Left lung (tissue), 10 donors: ENCODE data around the gene ZBTB20. TPM values are rescaled to one million over a fixed set of nuclear protein-coding genes. Genes with fewer than 3 reads are reported as not detected.

Source experiments
- ATAC-seq: fragments of 200-7000 bp; cut with Tn5 transposase; one replicate; pipeline ENCODE4 v1.9.1; 2020; ENCODE audit warnings: moderate library complexity
- DNase-seq, 4 donors: peaks; one replicate each; pipeline ENCODE4 v3.0.0-alpha.2; 2013 to 2020
- H3K27ac ChIP-seq, 2 donors: fragments of 200-600 bp; sonication (generic) in 1 of 2; one replicate each; pipeline versions ENCODE4 v1.5.0 to v1.8.0; 2020 to 2021
- H3K27me3 ChIP-seq, 2 donors: fragments of 200-600 bp; sonication (generic) in 1 of 2; one replicate each; pipeline versions ENCODE4 v1.5.0 to v1.8.0; 2020 to 2021
- H3K36me3 ChIP-seq, 2 donors: fragments of 200-600 bp; sonication (generic) in 1 of 2; one replicate each; pipeline versions ENCODE4 v1.5.0 to v1.8.0; 2020 to 2021
- H3K4me1 ChIP-seq, 2 donors: fragments of 200-600 bp; one replicate each; pipeline ENCODE4 v1.8.0; 2021
- H3K4me3 ChIP-seq, 2 donors: fragments of 200-600 bp; sonication (generic) in 1 of 2; one replicate each; pipeline versions ENCODE4 v1.5.0 to v1.8.0; 2020 to 2021; ENCODE audit warnings: mild to moderate bottlenecking in 1 of 2
- H3K9me3 ChIP-seq, 2 donors: fragments of 200-600 bp; sonication (generic) in 1 of 2; one replicate each; pipeline versions ENCODE4 v1.5.0 to v1.8.0; 2020 to 2021
- intact Hi-C, 2 donors: fragments of 100-400 bp; cut with DNase I; formaldehyde crosslinking; loops; one replicate each; pipeline versions ENCODE4 v1.11.2 to v1.14.2; 2022
- polyA plus RNA-seq, 6 donors: library from polyadenylated mRNA; unstranded; fragments of 120-200 nt; gene quantifications; one replicate each; pipeline ENCODE4 v1.2.1, GENCODE V29; 2013; ENCODE audit not compliant: insufficient read length in 6 of 6
- total RNA-seq, 2 donors: library from RNA; stranded (reverse); fragmentation: NEBNext Ultra II Directional; extraction: Animal tissue kit (Norgen Biotek cat#: 25700); gene quantifications; one replicate each; pipeline ENCODE4 v1.2.1, GENCODE V29; 2021
- TF ChIP-seq, protein P1 (sequence below), 2 donors: fragments of 200-600 bp; sonication (generic) in 1 of 2; IDR thresholded peaks; one replicate each; pipeline versions ENCODE4 v1.5.0 to v1.8.0; 2021; ENCODE audit warnings: antibody characterized with exemption in 2 of 2
- donor health status: DM: no; HTN: yes; CAD: no.
- donor health status: DM: no; HTN: no; CAD: no.

Gene ZBTB20
- total and polyA plus RNA-seq, 8 donors: 1.1 to 63.5 (median 6.0) TPM

DNA sequence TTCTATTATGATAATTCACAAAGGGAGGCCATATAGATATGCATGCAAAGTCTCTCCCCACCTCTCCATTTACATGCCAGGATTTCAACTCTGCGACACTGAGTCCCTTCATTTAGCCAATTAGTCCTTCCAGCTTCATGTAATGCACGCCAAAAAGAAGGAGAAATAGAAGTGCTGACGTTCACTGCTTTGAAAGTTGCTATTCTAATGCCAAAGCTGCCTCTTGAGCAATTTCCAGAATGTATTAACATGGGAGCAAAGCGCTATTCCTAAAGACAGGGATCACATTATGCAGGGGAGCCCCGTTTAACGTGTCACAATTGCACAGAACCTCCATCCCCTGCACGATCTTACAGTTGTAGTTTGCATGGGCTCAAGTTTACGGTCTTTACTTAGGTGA lies 722.8 kb downstream of the ZBTB20 start:
- Histone ChIP-seq H3K4me3 (no peak overlapping the region), H3K36me3 (no peaks in the 10 kb centered on the region), H3K4me1 (no peaks in the 10 kb centered on the region), H3K27me3 (no peaks in the 10 kb centered on the region), H3K27ac (no peak overlapping the region), H3K9me3 (no peaks in the 10 kb centered on the region)
- no peak for DNase-seq
- intact Hi-C loops: no loop called here
- no peak for ATAC-seq
- TF ChIP-seq, protein P1, sequence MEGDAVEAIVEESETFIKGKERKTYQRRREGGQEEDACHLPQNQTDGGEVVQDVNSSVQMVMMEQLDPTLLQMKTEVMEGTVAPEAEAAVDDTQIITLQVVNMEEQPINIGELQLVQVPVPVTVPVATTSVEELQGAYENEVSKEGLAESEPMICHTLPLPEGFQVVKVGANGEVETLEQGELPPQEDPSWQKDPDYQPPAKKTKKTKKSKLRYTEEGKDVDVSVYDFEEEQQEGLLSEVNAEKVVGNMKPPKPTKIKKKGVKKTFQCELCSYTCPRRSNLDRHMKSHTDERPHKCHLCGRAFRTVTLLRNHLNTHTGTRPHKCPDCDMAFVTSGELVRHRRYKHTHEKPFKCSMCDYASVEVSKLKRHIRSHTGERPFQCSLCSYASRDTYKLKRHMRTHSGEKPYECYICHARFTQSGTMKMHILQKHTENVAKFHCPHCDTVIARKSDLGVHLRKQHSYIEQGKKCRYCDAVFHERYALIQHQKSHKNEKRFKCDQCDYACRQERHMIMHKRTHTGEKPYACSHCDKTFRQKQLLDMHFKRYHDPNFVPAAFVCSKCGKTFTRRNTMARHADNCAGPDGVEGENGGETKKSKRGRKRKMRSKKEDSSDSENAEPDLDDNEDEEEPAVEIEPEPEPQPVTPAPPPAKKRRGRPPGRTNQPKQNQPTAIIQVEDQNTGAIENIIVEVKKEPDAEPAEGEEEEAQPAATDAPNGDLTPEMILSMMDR (IDR thresholded peaks at IDR 0.05): no peak

DNA sequence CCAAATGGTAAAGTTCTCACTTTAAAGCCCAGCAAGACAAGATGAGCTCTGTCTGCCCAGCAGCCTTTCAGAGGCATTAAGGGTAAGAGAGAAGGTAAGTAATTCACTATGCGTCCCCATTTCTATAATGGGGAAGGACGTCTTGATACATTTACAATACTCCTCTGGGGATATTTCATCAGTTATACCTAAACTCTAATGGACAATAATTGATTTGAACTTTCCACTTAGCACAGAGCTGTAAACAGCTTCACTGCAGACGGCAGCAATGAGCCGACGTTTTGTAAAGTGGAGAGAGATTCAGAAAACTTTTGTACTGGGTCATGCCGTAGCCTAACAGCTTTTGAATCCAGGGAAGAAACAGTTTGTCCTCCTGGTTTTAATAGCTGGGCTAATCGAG lies 725.9 kb downstream of the ZBTB20 start:
- peaks cover 8 to 14% of the 10 kb centered on the region in 2 donors for H3K4me1 ChIP-seq

DNA sequence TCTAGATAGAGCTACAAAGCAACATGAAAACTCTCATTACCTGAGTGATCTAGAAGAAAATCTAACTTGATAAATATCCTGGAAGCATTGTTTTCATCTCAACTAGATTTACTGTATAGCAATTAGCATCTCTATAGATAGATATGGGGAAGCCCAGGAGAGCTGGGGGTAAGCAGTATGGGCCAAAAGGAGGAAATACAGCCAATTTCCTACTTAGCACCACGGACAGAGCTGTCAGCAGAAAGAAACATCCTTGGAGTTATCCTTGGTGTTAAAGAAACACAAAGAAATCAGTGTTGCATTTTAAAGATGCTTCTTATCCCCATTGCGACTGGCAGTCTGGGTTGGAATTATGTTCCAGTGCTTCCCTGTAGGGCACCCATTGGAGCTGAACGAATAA lies 727.0 kb downstream of the ZBTB20 start:
- TF ChIP-seq, protein P1 (IDR thresholded peaks at IDR 0.05): no peak
- intact Hi-C loops: no loop called here
- DNase-seq (no peak), ATAC-seq (no peak)
- Histone ChIP-seq H3K36me3 (no peaks in the 10 kb centered on the region), H3K27me3 (no peaks in the 10 kb centered on the region), H3K4me3 (no peak overlapping the region), H3K4me1 (peaks cover 8 to 14% of the 10 kb centered on the region in 2 donors), H3K27ac (no peak overlapping the region), H3K9me3 (no peaks in the 10 kb centered on the region)

More for the DNA sequence above, 725.9 kb downstream of the ZBTB20 start:
- TF ChIP-seq, protein P1 (IDR thresholded peaks at IDR 0.05): no peak
- no peaks in the 10 kb centered on the region for H3K27me3 ChIP-seq
- no peak overlapping the region for H3K4me3 ChIP-seq
- intact Hi-C loops: no loop called here
- no peaks in the 10 kb centered on the region for H3K36me3 ChIP-seq
- no peak for ATAC-seq
- no peak for DNase-seq
- no peaks in the 10 kb centered on the region for H3K9me3 ChIP-seq
- H3K27ac ChIP-seq: no peak overlapping the region

DNA sequence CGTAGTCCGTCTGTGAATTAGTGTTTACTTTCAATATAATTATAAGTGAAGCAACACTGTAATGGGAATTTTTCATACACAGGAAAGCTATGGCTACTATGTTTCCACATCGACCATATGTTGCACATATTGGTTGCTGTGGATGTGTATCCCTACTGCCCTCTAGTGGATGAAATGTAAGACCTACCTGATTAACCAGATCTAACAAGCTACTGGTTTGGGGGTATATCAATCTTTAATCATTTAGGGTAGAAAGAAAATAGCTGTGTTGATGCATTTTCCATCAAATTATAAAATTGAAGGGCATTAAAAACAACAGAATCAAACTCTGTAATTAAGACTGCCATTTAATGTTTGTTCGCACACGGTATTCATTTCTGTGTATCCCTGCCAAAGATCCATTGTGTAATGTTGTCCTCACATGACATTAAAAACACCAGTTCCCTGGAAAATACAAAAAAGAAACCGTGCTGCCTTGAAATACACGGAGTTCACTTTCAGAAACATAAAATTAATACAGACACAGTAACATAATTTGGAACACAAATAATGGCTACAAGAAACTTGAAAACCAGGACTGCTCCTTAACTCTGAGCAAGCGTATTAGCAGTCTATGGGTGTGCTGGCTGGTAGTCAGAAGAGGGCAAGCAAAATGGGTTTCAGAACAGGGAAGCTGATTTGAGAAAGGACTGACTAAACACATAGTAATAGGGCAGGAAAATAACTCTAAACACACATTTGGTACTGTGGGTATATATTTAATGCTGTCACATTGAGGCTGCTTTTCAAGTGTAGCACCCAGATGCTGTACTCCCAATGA lies 728.2 kb downstream of the ZBTB20 start:
- DNase-seq (peak in 2 of 4 donors; percentile 83 to 89), ATAC-seq (peak; percentile 97)
- TF ChIP-seq, protein P1 (IDR thresholded peaks at IDR 0.05): peak; percentile 74 to 90
- H3K4me1 ChIP-seq: peaks cover 8 to 14% of the 10 kb centered on the region in 2 donors
- H3K9me3 ChIP-seq: no peaks in the 10 kb centered on the region
- peak overlapping the region; percentile 3 to 35 for H3K27ac ChIP-seq
- intact Hi-C loops: no loop called here
- no peak overlapping the region for H3K4me3 ChIP-seq
- no peaks in the 10 kb centered on the region for H3K36me3 ChIP-seq
- no peaks in the 10 kb centered on the region for H3K27me3 ChIP-seq

DNA sequence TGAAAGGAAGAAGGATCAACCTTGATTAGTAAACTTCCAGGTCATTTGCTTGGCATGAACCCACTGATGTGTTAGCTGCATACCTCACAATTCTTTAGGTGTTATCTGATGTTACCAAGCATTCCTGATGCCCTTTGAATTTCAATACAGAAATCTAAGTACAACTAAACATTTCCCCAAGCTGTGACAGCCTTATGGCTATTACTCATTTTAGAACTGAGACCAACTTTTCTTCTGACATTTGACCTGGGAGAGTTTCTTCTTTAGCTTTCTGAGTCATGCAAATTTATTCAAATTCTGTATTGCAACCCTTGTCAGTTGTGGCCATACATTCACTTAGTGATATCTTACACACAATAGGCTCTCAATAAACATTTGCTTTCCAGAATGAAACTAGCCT lies 729.0 kb downstream of the ZBTB20 start:
- intact Hi-C loops: no loop called here
- H3K27ac ChIP-seq: peak overlapping the region in 1 of 2 donors; percentile 3
- TF ChIP-seq, protein P1 (IDR thresholded peaks at IDR 0.05): no peak
- no peak overlapping the region for H3K4me3 ChIP-seq
- H3K27me3 ChIP-seq: no peaks in the 10 kb centered on the region
- no peak for ATAC-seq
- no peaks in the 10 kb centered on the region for H3K36me3 ChIP-seq
- DNase-seq: no peak
- H3K4me1 ChIP-seq: peaks cover 8 to 14% of the 10 kb centered on the region in 2 donors
- H3K9me3 ChIP-seq: no peaks in the 10 kb centered on the region
